Heart left ventricle (tissue), 16 donors: ENCODE results near the gene GNB2. TPM values are rescaled to one million over a fixed set of nuclear protein-coding genes. Genes with fewer than 3 reads are reported as not detected.
A peak's percentile ranks its signal among the peaks of the same experiment; 100 is the strongest.

Experiments used
- ATAC-seq, 4 donors: fragments of 200-7000 bp; cut with Tn5 transposase; one replicate each; pipeline ENCODE4 v1.9.1; 2020 to 2022; ENCODE audit warnings: moderate library complexity in 4 of 4, mild to moderate bottlenecking in 3 of 4, moderate number of reproducible peaks in 1 of 4
- DNase-seq, 5 donors: peaks; one replicate each; pipeline ENCODE4 v3.0.0-alpha.2; 2020
- H3K27ac ChIP-seq, 12 donors: fragments of 200-600 bp; sonication (generic) in 4 of 12; one replicate each; pipeline versions ENCODE4 v1.5.0 to v1.8.0; 2016 to 2022; ENCODE audit warnings: mild to moderate bottlenecking in 2 of 12
- H3K27me3 ChIP-seq, 9 donors: fragments of 200-600 bp; sonication (generic) in 2 of 9; one replicate each; pipeline versions ENCODE4 v1.5.1 to v1.8.0; 2016 to 2022; ENCODE audit warnings: mild to moderate bottlenecking in 3 of 9
- H3K36me3 ChIP-seq, 9 donors: fragments of 200-600 bp; sonication (generic) in 2 of 9; one replicate each; pipeline versions ENCODE4 v1.5.0 to v1.8.0; 2018 to 2022; ENCODE audit warnings: mild to moderate bottlenecking in 2 of 9
- H3K4me1 ChIP-seq, 12 donors: fragments of 200-600 bp; sonication (generic) in 4 of 12; one replicate each; pipeline versions ENCODE4 v1.5.0 to v1.8.0; 2016 to 2022; ENCODE audit warnings: mild to moderate bottlenecking in 3 of 12
- H3K4me3 ChIP-seq, 12 donors: fragments of 200-600 bp; sonication (generic) in 4 of 12; one replicate each; pipeline versions ENCODE4 v1.5.0 to v1.8.0; 2017 to 2022; ENCODE audit warnings: mild to moderate bottlenecking in 9 of 12, moderate library complexity in 4 of 12
- H3K9me3 ChIP-seq, 12 donors: fragments of 200-600 bp; sonication (generic) in 4 of 12; one replicate each; pipeline versions ENCODE4 v1.5.0 to v1.8.0; 2016 to 2022; ENCODE audit warnings: mild to moderate bottlenecking in 1 of 12
- POLR2A ChIP-seq, 2 donors: fragments of 450-650 bp; IDR thresholded peaks; one replicate each; pipeline ENCODE4 v1.6.1; 2017; ENCODE audit warnings: antibody characterized with exemption in 2 of 2, mild to moderate bottlenecking in 2 of 2, moderate library complexity in 2 of 2
- WGBS, 4 donors: extraction: QIAGEN DNeasy Blood & Tissue Kit in 2 of 4; methylation state at CpG; one replicate each; pipeline versions ENCODE4 v1.1.5 to v1.1.7; 2013 to 2018; 5-methylcytosine and 5-hydroxymethylcytosine counted together
- intact Hi-C, 10 donors: fragments of 100-400 bp; cut with DNase I; formaldehyde crosslinking; loops; one replicate each; pipeline versions ENCODE4 v1.11.1 to v1.14.2; 2022
- polyA plus RNA-seq, 2 donors: library from polyadenylated mRNA; stranded (reverse); fragments of 200-250 nt; gene quantifications; one replicate each; pipeline ENCODE4 v1.2.3, GENCODE V29; 2013
- total RNA-seq, 9 donors: library from RNA; depleted of rRNA in 2 of 9; stranded (reverse); fragments of >200 nt in 2 of 9; fragmentation: NEBNext Ultra II Directional in 3 of 9; extraction: Animal tissue kit (Norgen Biotek cat#: 25700) in 3 of 9; gene quantifications; one replicate each; pipeline versions ENCODE4 v1.1.0 to v1.2.4, GENCODE V29; 2016 to 2023
- TF ChIP-seq, protein P1 (sequence below), 12 donors: fragments of 200-600 bp; sonication (generic) in 4 of 12; IDR thresholded peaks; one replicate each; pipeline versions ENCODE4 v1.5.0 to v1.8.0; 2018 to 2022; ENCODE audit warnings: antibody characterized with exemption in 12 of 12, mild to moderate bottlenecking in 5 of 12
- donor health status: ischemic (EF 13 %, LVEDD 7.1; RV severe dilation, severe dysfunction).
- donor health status: healthy with polysubstance abuse.
- donor health status: DM: no; HTN: yes; CAD: no.
- donor health status: DM: no; HTN: no; CAD: no.
- donor health status: ischemic (EF 25% LVEDD 6.9; RV normal size, moderate dysfunction).
- donor health status: ischemic (EF 25% LVEDD 5.7; RV mildly dilated, moderate dysfunction).
- donor health status: healthy.
- donor health status: DM: yes; HTN: yes; CAD: no.
- donor health status: ischemic (EF 35%, LVEDD 5.7; RV mildly dilated, moderate dysfunction).
- donor health status: nonischemic (EF 11% LVEDD 7.7; RV severe dilation, severe dysfunction).
- donor health status: DM: yes; HTN: yes; CAD: no.
- donor health status: PGD.
- donor health status: ischemic (EF 29% LVEDD 5.4; RV normal size, mild dysfunction).
- donor health status: nonischemic (EF 23%, LVEDD 6.1; RV moderate dilation, normal function).

Gene GNB2
- total and polyA plus RNA-seq, 11 donors = 48.0 to 199 (median 122) TPM

DNA sequence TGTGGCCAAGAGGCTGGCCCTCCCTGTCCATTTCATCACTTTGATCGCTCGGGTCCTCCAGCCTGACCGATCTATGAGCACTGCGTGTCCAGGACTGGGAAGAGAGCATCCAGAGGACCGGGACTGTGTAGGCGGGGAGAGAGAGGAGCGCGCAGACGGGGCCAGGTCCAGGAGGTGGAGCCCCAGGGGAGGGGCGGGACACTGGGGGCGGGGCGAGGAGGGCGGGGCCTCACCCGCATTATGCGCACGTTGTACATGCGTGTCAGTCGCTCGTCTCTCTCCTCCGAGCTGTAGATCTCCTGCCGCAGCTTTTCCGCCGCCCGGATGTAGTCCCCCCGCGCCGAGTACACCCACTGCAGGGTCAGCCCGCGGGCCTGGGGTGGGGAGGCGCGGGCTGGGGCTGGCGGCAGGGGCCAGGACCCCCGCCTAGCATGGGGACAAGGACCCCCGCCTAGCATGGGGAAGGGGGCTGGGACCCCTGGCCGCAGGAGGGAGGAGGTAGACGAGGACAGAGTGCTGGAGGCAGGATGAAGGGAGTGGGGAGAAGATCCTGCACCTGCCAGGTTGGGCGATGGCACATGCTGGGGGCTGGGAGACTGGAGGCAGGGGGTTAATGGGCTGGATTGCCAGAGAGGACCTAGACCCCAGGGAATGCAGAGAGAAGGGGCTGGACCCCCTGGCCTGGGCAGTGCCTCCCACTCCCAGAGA is 46.9 kb upstream of the GNB2 start:
- H3K27me3 ChIP-seq = no peaks in the 10 kb centered on the region
- no peaks in the 10 kb centered on the region for H3K9me3 ChIP-seq
- H3K4me1 ChIP-seq = peaks cover 0 to 12% (median 4%) of the 10 kb centered on the region in 12 donors
- H3K4me3 ChIP-seq = peak overlapping the region in 9 of 12 donors; percentile 26 to 51 (median 43)
- 5 to 20% (median 11%) methylated on average over 6 to 37 of the region's 37 CpGs for WGBS, 4 donors
- no peaks in the 10 kb centered on the region for H3K36me3 ChIP-seq
- DNase-seq (peak; percentile 78 to 91 (median 84)), ATAC-seq (peak; percentile 89 to 99 (median 96))
- intact Hi-C loops = loop anchor here in 2 of 10 donors (5.0 kb wide), 2 partner anchors 41 to 46 kb away; partner anchors contain the start of gene GNB2 (in 1 of the 2)
- H3K27ac ChIP-seq = peak overlapping the region in 1 of 12 donors; percentile 67
- TF ChIP-seq, protein P1, sequence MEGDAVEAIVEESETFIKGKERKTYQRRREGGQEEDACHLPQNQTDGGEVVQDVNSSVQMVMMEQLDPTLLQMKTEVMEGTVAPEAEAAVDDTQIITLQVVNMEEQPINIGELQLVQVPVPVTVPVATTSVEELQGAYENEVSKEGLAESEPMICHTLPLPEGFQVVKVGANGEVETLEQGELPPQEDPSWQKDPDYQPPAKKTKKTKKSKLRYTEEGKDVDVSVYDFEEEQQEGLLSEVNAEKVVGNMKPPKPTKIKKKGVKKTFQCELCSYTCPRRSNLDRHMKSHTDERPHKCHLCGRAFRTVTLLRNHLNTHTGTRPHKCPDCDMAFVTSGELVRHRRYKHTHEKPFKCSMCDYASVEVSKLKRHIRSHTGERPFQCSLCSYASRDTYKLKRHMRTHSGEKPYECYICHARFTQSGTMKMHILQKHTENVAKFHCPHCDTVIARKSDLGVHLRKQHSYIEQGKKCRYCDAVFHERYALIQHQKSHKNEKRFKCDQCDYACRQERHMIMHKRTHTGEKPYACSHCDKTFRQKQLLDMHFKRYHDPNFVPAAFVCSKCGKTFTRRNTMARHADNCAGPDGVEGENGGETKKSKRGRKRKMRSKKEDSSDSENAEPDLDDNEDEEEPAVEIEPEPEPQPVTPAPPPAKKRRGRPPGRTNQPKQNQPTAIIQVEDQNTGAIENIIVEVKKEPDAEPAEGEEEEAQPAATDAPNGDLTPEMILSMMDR (IDR thresholded peaks at IDR 0.05) = no peak
- TF ChIP-seq POLR2A (IDR thresholded peaks at IDR 0.05) = no peak

DNA sequence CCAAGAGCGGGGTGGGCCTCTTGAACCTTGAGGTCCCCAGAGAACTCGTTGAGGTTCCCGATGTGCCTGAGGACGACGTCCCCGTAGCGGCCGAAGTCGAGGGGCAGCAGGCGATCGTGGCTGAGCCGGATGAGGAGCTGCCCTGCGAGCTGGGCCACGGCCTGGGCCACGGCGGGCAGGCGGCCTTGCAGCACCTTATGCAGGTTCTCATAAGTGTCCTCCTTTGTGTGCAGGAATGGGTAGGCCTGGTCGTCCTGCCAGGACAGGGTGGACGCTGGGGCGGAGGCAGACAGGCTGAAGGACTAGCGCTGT is 46.3 kb upstream of the GNB2 start:
- H3K4me3 ChIP-seq = no peak overlapping the region
- no peak for TF ChIP-seq POLR2A (IDR thresholded peaks at IDR 0.05)
- TF ChIP-seq, protein P1 (IDR thresholded peaks at IDR 0.05) = no peak
- no peaks in the 10 kb centered on the region for H3K36me3 ChIP-seq
- no peaks in the 10 kb centered on the region for H3K9me3 ChIP-seq
- H3K27me3 ChIP-seq = peaks cover 0 to 3% (median 0%) of the 10 kb centered on the region in 9 donors
- no peak overlapping the region for H3K27ac ChIP-seq
- ATAC-seq (no peak), DNase-seq (no peak)
- 78 to 94% (median 86%) methylated on average over 10 to 21 of the region's 21 CpGs for WGBS, 4 donors
- H3K4me1 ChIP-seq = peaks cover 0 to 12% (median 4%) of the 10 kb centered on the region in 12 donors
- intact Hi-C loops = loop anchor here in 2 of 10 donors (5.0 kb wide), 2 partner anchors 40 to 45 kb away; partner anchors contain the start of gene GNB2 (in 1 of the 2)

DNA sequence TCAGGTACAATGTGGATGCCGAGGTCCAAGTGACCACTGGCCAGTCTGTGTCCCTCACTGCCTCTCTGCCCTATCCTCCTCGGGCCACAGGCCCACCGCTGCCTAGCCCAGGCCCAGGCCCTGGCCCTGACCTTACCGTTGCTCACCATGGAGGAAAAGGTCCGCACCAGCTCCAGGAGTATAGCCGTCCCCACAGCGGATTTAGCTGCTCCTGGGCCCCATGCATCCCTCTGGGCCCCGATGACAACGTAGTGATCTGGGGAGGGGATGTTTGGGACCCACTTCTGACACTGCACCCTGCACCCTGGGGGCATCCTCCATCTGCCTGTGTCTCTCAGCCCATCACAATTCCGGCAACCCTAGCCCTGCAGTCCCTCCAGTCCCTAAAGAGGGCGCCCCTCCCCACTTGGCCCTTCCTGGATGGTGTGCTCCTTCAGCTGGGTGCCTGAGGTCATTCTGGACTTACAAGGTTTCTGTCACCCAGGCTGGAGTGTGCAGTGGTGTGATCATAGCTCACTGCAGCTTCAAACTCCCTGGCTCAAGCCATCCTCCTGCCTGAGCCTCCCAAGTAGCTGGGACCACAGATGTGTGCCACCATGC is 44.3 kb upstream of the GNB2 start:
- no peak overlapping the region for H3K27ac ChIP-seq
- TF ChIP-seq POLR2A (IDR thresholded peaks at IDR 0.05) = no peak
- TF ChIP-seq, protein P1 (IDR thresholded peaks at IDR 0.05) = peak in 1 of 12 donors; percentile 11
- no peak overlapping the region for H3K4me3 ChIP-seq
- ATAC-seq (no peak), DNase-seq (no peak)
- intact Hi-C loops = loop anchor here in 2 of 10 donors (5.0 kb wide), 2 partner anchors 38 to 43 kb away; partner anchors contain the start of gene GNB2 (in 1 of the 2)
- H3K9me3 ChIP-seq = no peaks in the 10 kb centered on the region
- H3K4me1 ChIP-seq = peaks cover 0 to 24% (median 14%) of the 10 kb centered on the region in 12 donors
- H3K27me3 ChIP-seq = peaks cover 4 to 16% (median 12%) of the 10 kb centered on the region in 9 donors
- WGBS, 4 donors = 56 to 80% (median 76%) methylated on average over 8 to 11 of the region's 11 CpGs
- no peaks in the 10 kb centered on the region for H3K36me3 ChIP-seq

DNA sequence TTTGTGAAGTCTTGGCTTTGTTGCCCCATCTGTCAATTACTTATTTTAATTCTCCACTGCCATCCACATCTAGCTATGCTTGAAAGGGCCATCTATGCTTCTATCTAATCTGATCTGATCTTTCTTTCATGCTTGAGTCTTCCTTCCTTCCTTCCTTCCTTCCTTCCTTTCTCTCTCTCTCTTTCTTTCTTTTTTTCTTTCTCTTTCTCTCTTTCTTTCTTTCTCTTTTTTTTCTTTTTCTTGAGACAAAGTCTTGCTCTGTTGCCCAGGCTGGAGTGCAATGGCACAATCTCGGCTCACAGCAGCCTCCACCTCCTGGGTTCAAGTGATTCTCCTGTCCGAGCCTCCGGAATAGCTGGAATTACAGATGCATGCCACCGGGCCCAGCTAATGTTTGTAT is 43.5 kb upstream of the GNB2 start:
- Histone ChIP-seq H3K27ac (no peak overlapping the region), H3K4me1 (peaks cover 0 to 24% (median 14%) of the 10 kb centered on the region in 12 donors), H3K27me3 (peaks cover 4 to 17% (median 12%) of the 10 kb centered on the region in 9 donors), H3K4me3 (no peak overlapping the region), H3K9me3 (no peaks in the 10 kb centered on the region), H3K36me3 (no peaks in the 10 kb centered on the region)
- ATAC-seq (no peak), DNase-seq (no peak)
- WGBS, 4 donors = 90 to 91% (median 91%) methylated on average over 4 of the region's 4 CpGs
- no peak for TF ChIP-seq POLR2A (IDR thresholded peaks at IDR 0.05)
- TF ChIP-seq, protein P1 (IDR thresholded peaks at IDR 0.05) = no peak
- intact Hi-C loops = no loop called here
